Brain microvascular endothelial cell (primary cell): Measurements from ENCODE around the gene DACT2.
"Not testable (repeated sequence)": the region's sequence is repeated elsewhere in the genome, so short reads cannot be mapped to it uniquely, and the experiment has no call there.

Source experiments
- DNase-seq: peaks from one replicate; pipeline ENCODE4 v3.0.0-alpha.2; 2020
- H3K27ac ChIP-seq: fragments of 250-450 bp; sonication (Bioruptor Pico); 2 replicates; pipeline ENCODE4 v1.5.1; 2020; ENCODE audit warnings: mild to moderate bottlenecking, moderate library complexity
- H3K27me3 ChIP-seq: fragments of 250-450 bp; sonication (Bioruptor Pico); replicated peaks from 2 replicates; pipeline ENCODE4 v1.5.1; 2020; ENCODE audit warnings: mild to moderate bottlenecking
- H3K36me3 ChIP-seq: fragments of 250-450 bp; sonication (Bioruptor Pico); replicated peaks from 2 replicates; pipeline ENCODE4 v1.5.1; 2020; ENCODE audit warnings: mild to moderate bottlenecking
- H3K4me3 ChIP-seq: 2 replicates; pipeline ENCODE4 v1.5.1; 2011; ENCODE audit warnings: low read depth, mild to moderate bottlenecking, control low read depth, low read length, moderate library complexity
- CTCF ChIP-seq: IDR thresholded peaks from 2 replicates; pipeline ENCODE4 v1.5.1; 2011; ENCODE audit warnings: low read depth, mild to moderate bottlenecking, moderate library complexity, low read length, control low read depth, inconsistent platforms; ENCODE audit errors: missing control alignments
- in situ Hi-C: cut with HindIII; loops from 2 replicates; pipeline ENCODE4 v1.10.0; 2017; ENCODE audit warnings: low sequenced_read_pairs, low pct_ligation_motif_present

DACT2 gene

GRCh38 chr6:168292826-168293225 is 26.8 kb downstream of the DACT2 start:
- Histone ChIP-seq H3K36me3 (no peaks in the 10 kb centered on the region), H3K4me3 (no peak overlapping the region), H3K27ac (no peak overlapping the region), H3K27me3 (no peaks in the 10 kb centered on the region)
- no peak for TF ChIP-seq CTCF
- in situ Hi-C loops = no loop called here
- no peak for DNase-seq

GRCh38 chr6:168291450-168291849 is 28.1 kb downstream of the DACT2 start:
- Histone ChIP-seq H3K36me3 (no peaks in the 10 kb centered on the region), H3K27me3 (no peaks in the 10 kb centered on the region), H3K27ac (no peak overlapping the region), H3K4me3 (no peak overlapping the region)
- TF ChIP-seq CTCF = no peak
- DNase-seq = no peak
- in situ Hi-C loops = no loop called here

- H3K27ac ChIP-seq = no peak overlapping the region
- H3K36me3 ChIP-seq = no peaks in the 10 kb centered on the region
- in situ Hi-C loops = no loop called here
- H3K4me3 ChIP-seq = no peak overlapping the region
- H3K27me3 ChIP-seq = no peaks in the 10 kb centered on the region
- DNase-seq = no peak
- TF ChIP-seq CTCF = no peak
Observed at GRCh38 chr6:168290095-168290494, 29.5 kb downstream of the DACT2 start.

GRCh38 chr6:168289571-168289962 is 30.0 kb downstream of the DACT2 start:
- Histone ChIP-seq H3K36me3 (no peaks in the 10 kb centered on the region), H3K27ac (no peak overlapping the region), H3K4me3 (no peak overlapping the region), H3K27me3 (no peaks in the 10 kb centered on the region)
- DNase-seq = no peak
- TF ChIP-seq CTCF = no peak
- in situ Hi-C loops = no loop called here

- Histone ChIP-seq H3K4me3 (no peak overlapping the region), H3K27ac (no peak overlapping the region), H3K27me3 (no peaks in the 10 kb centered on the region), H3K36me3 (no peaks in the 10 kb centered on the region)
- in situ Hi-C loops = no loop called here
- no peak for TF ChIP-seq CTCF
- no peak for DNase-seq
Observed at GRCh38 chr6:168288781-168289570, 30.6 kb downstream of the DACT2 start.

- H3K27ac ChIP-seq, in situ Hi-C loops, H3K27me3 ChIP-seq, DNase-seq, H3K4me3 ChIP-seq, H3K36me3 ChIP-seq: not testable (repeated sequence)
Observed at GRCh38 chr6:168287460-168287859, 32.1 kb downstream of the DACT2 start.

GRCh38 chr6:168286771-168287446 is 32.7 kb downstream of the DACT2 start:
- H3K27me3 ChIP-seq, H3K27ac ChIP-seq, DNase-seq, H3K4me3 ChIP-seq, in situ Hi-C loops, H3K36me3 ChIP-seq: not testable (repeated sequence)
